Liver (tissue), 9 donors: ENCODE measurements around the gene NCF4. TPM values are rescaled to one million over a fixed set of nuclear protein-coding genes. Genes with fewer than 3 reads are reported as not detected.

Experiments used
- DNase-seq: peaks from one replicate; pipeline ENCODE4 v3.0.0-alpha.2; 2017; ENCODE audit warnings: low spot score
- H3K27ac ChIP-seq, 2 donors: one replicate each; pipeline ENCODE4 v1.7.0; 2013; ENCODE audit warnings: inconsistent platforms in 2 of 2, low read length in 2 of 2, control low read depth in 1 of 2, low read depth in 1 of 2, mild to moderate bottlenecking in 1 of 2
- H3K27me3 ChIP-seq, 4 donors: one replicate each; pipeline versions ENCODE4 v1.6.1 to v1.7.0; 2013; ENCODE audit warnings: low read length in 3 of 4, inconsistent platforms in 1 of 4, mild to moderate bottlenecking in 1 of 4, moderate library complexity in 1 of 4; ENCODE audit not compliant: control insufficient read depth in 4 of 4, insufficient read depth in 4 of 4
- H3K36me3 ChIP-seq, 4 donors: one replicate each; pipeline versions ENCODE4 v1.6.1 to v1.7.0; 2013; ENCODE audit warnings: low read length in 3 of 4, mild to moderate bottlenecking in 3 of 4, low read depth in 1 of 4, moderate library complexity in 1 of 4; ENCODE audit not compliant: control insufficient read depth in 4 of 4, insufficient read depth in 3 of 4
- H3K4me1 ChIP-seq, 4 donors: one replicate each; pipeline versions ENCODE4 v1.6.1 to v1.7.0; 2013; ENCODE audit warnings: low read length in 3 of 4, mild to moderate bottlenecking in 3 of 4, moderate library complexity in 1 of 4; ENCODE audit not compliant: control insufficient read depth in 4 of 4, insufficient read depth in 4 of 4
- H3K4me3 ChIP-seq, 3 donors: one replicate each; pipeline versions ENCODE4 v1.6.1 to v1.7.0; 2013; ENCODE audit warnings: low read length in 3 of 3, control low read depth in 1 of 3, low read depth in 1 of 3, mild to moderate bottlenecking in 1 of 3
- H3K9ac ChIP-seq, 2 donors: one replicate each; pipeline ENCODE4 v1.7.0; 2013; ENCODE audit warnings: low read length in 2 of 2, mild to moderate bottlenecking in 2 of 2, moderate library complexity in 2 of 2, control low read depth in 1 of 2, low read depth in 1 of 2
- H3K9me3 ChIP-seq, 4 donors: one replicate each; pipeline versions ENCODE4 v1.6.1 to v1.7.0; 2013; ENCODE audit warnings: low read length in 3 of 4; ENCODE audit not compliant: control insufficient read depth in 4 of 4
- EGR1 ChIP-seq, 2 donors: IDR thresholded peaks; 2 replicates each; pipeline ENCODE4 v1.6.1; 2016 to 2018; ENCODE audit warnings: antibody characterized with exemption in 2 of 2, low read depth in 2 of 2
- FOXA1 ChIP-seq: IDR thresholded peaks from 2 replicates; pipeline ENCODE4 v1.6.1; 2016; ENCODE audit warnings: antibody characterized with exemption
- FOXA2 ChIP-seq: IDR thresholded peaks from 2 replicates; pipeline ENCODE4 v1.6.1; 2016; ENCODE audit warnings: antibody characterized with exemption
- GABPA ChIP-seq, 2 donors: IDR thresholded peaks in 1 of 2; conservative IDR thresholded peaks in 1 of 2; 2 replicates each; pipeline ENCODE4 v1.6.1; 2016; ENCODE audit warnings: antibody characterized with exemption in 2 of 2, mild to moderate bottlenecking in 1 of 2, moderate library complexity in 1 of 2
- HNF4A ChIP-seq, 2 donors: conservative IDR thresholded peaks; 2 replicates each; pipeline ENCODE4 v1.6.1; 2016; ENCODE audit warnings: antibody characterized with exemption in 2 of 2, mild to moderate bottlenecking in 2 of 2
- HNF4G ChIP-seq: IDR thresholded peaks from 2 replicates; pipeline ENCODE4 v1.6.1; 2016; ENCODE audit warnings: antibody characterized with exemption
- JUND ChIP-seq, 2 donors: IDR thresholded peaks; 2 replicates each; pipeline ENCODE4 v1.6.1; 2016; ENCODE audit warnings: antibody characterized with exemption in 2 of 2
- MAX ChIP-seq: IDR thresholded peaks from 2 replicates; pipeline ENCODE4 v1.6.1; 2016; ENCODE audit warnings: antibody characterized with exemption
- NR2F2 ChIP-seq: IDR thresholded peaks from 2 replicates; pipeline ENCODE4 v1.6.1; 2016; ENCODE audit warnings: antibody characterized with exemption
- RAD21 ChIP-seq, 2 donors: IDR thresholded peaks; 2 replicates each; pipeline ENCODE4 v1.6.1; 2016; ENCODE audit warnings: antibody characterized with exemption in 2 of 2, mild to moderate bottlenecking in 2 of 2
- REST ChIP-seq: IDR thresholded peaks from 2 replicates; pipeline ENCODE4 v1.6.1; 2016; ENCODE audit warnings: antibody characterized with exemption, mild to moderate bottlenecking
- RXRA ChIP-seq, 2 donors: IDR thresholded peaks; 2 replicates each; pipeline ENCODE4 v1.6.1; 2017 to 2018; ENCODE audit warnings: antibody characterized with exemption in 2 of 2, mild to moderate bottlenecking in 1 of 2
- SP1 ChIP-seq: IDR thresholded peaks from 2 replicates; pipeline ENCODE4 v1.6.1; 2018; ENCODE audit warnings: antibody characterized with exemption, mild to moderate bottlenecking
- TAF1 ChIP-seq: conservative IDR thresholded peaks from 2 replicates; pipeline ENCODE4 v1.6.1; 2016; ENCODE audit warnings: antibody characterized with exemption, mild to moderate bottlenecking
- YY1 ChIP-seq: IDR thresholded peaks from 2 replicates; pipeline ENCODE4 v1.6.1; 2016; ENCODE audit warnings: antibody characterized with exemption, mild to moderate bottlenecking
- WGBS: extraction: QIAGEN DNeasy Blood & Tissue Kit; methylation state at CpG from one replicate; pipeline ENCODE4 v1.1.7; 2013; 5-methylcytosine and 5-hydroxymethylcytosine counted together
- polyA plus RNA-seq, 2 donors: library from polyadenylated mRNA; stranded (reverse) in 1 of 2; unstranded in 1 of 2; fragments of 200-250 nt in 1 of 2; fragments of >200 nt in 1 of 2; fragmentation: Nextera tagmentation in 1 of 2; extraction: Ambion mirVana in 1 of 2; gene quantifications; one replicate each; pipeline versions ENCODE4 v1.2.1 to v1.2.3, GENCODE V29; 2013 to 2015
- total RNA-seq, 2 donors: library from RNA; depleted of rRNA; stranded (reverse); fragments of >200 nt; gene quantifications; one replicate each; pipeline ENCODE4 v1.2.3, GENCODE V29; 2014
- TF ChIP-seq, protein P1 (sequence below): IDR thresholded peaks from 2 replicates; pipeline ENCODE4 v1.6.1; 2016; ENCODE audit warnings: antibody characterized with exemption
- TF ChIP-seq, protein P2 (sequence below): fragments of 150-350 bp; IDR thresholded peaks from 2 replicates; pipeline ENCODE4 v1.5.1; 2017; ENCODE audit warnings: improper control_type of control experiment, low read depth, low read length; ENCODE audit not compliant: missing input control
- TF ChIP-seq, protein P3 (sequence below): IDR thresholded peaks from 2 replicates; pipeline ENCODE4 v1.6.1; 2016; ENCODE audit warnings: antibody characterized with exemption
- donor health status: healthy.
- donor health status: healthy.
- donor health status: healthy.
- donor health status: healthy.
- donor health status: healthy.

NCF4 gene
- total and polyA plus RNA-seq, 4 donors: 3.9 to 14.3 (median 5.4) TPM

DNA sequence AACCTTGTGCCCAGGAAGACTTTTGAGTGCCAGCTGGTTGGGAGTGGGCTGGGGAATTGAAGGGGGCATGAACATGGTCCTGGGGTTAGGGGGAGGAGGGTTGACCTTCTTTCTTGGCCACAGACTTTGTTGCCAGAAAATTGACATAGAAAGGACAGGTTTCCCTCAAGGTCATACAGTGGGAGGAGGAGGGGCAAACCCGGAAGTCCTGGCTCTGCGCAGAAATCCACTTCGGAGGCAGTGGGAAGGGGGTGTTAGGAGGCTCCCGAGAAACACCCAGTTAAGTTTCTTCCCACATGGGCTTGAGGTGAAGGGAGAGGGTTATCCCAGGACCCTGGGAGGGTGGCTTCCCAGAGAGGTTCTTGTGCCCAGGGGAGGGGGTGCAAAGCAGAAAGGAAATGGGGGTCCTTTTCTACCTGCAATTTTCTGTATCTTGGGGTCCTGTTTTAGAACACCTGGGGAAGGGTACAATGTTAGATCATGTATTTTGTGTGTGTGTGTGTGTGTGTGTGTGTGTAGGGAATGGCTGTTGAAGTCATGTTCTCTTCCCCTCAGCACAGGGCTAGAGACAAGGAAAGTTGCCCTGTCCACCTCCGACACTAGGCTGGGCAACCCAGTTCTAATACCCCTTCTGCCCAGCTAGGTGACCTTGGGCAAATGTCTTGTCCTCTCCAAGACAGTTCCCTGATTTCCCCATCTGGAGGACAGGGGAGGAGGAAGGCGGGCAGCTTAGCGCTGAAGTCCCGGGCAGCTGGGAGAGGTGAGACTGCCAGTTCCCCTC is 45.1 kb upstream of the NCF4 start:
- TF ChIP-seq EGR1 (IDR thresholded peaks at IDR 0.05; ENCODE audit: low read depth in 2 of 2) (no peak), FOXA1 (no peak), JUND (IDR thresholded peaks at IDR 0.05) (no peak)
- TF ChIP-seq, protein P1, sequence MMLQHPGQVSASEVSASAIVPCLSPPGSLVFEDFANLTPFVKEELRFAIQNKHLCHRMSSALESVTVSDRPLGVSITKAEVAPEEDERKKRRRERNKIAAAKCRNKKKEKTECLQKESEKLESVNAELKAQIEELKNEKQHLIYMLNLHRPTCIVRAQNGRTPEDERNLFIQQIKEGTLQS: no peak
- H3K4me1 ChIP-seq: peaks cover 0 to 10% (median 5%) of the 10 kb centered on the region in 4 donors
- H3K4me3 ChIP-seq: no peak overlapping the region
- no peaks in the 10 kb centered on the region for H3K9me3 ChIP-seq
- no peak overlapping the region for H3K9ac ChIP-seq
- WGBS: 28% methylated on average over 8 of the region's 8 CpGs
- H3K27ac ChIP-seq: no peak overlapping the region
- no peak for DNase-seq
- H3K27me3 ChIP-seq: peaks cover 0 to 27% (median 10%) of the 10 kb centered on the region in 4 donors
- H3K36me3 ChIP-seq: no peaks in the 10 kb centered on the region

DNA sequence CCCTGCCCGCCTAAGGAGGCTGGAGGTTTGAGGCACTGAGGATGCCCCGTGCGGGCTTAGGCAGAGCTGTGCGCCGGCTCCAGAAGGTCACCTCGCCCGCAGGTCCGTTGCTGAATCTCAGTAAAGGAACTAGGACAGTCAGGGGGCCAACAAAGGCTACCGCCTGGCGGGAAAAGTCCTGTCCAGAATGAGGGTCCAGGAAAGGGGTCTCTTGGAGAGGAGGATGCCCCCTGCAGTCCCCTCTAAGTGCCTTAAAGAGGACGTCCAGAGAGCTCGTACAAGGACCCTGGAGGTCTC is 44.5 kb upstream of the NCF4 start:
- WGBS: 3% methylated on average over 12 of the region's 12 CpGs
- H3K9me3 ChIP-seq: no peaks in the 10 kb centered on the region
- TF ChIP-seq, protein P1: no peak
- TF ChIP-seq, protein P2, sequence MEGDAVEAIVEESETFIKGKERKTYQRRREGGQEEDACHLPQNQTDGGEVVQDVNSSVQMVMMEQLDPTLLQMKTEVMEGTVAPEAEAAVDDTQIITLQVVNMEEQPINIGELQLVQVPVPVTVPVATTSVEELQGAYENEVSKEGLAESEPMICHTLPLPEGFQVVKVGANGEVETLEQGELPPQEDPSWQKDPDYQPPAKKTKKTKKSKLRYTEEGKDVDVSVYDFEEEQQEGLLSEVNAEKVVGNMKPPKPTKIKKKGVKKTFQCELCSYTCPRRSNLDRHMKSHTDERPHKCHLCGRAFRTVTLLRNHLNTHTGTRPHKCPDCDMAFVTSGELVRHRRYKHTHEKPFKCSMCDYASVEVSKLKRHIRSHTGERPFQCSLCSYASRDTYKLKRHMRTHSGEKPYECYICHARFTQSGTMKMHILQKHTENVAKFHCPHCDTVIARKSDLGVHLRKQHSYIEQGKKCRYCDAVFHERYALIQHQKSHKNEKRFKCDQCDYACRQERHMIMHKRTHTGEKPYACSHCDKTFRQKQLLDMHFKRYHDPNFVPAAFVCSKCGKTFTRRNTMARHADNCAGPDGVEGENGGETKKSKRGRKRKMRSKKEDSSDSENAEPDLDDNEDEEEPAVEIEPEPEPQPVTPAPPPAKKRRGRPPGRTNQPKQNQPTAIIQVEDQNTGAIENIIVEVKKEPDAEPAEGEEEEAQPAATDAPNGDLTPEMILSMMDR: no peak
- TF ChIP-seq EGR1 (IDR thresholded peaks at IDR 0.05; ENCODE audit: low read depth in 2 of 2): no peak
- TF ChIP-seq FOXA1: no peak
- no peak for TF ChIP-seq FOXA2
- no peak for TF ChIP-seq RAD21 (IDR thresholded peaks at IDR 0.05)
- TF ChIP-seq NR2F2: no peak
- TF ChIP-seq, protein P3, sequence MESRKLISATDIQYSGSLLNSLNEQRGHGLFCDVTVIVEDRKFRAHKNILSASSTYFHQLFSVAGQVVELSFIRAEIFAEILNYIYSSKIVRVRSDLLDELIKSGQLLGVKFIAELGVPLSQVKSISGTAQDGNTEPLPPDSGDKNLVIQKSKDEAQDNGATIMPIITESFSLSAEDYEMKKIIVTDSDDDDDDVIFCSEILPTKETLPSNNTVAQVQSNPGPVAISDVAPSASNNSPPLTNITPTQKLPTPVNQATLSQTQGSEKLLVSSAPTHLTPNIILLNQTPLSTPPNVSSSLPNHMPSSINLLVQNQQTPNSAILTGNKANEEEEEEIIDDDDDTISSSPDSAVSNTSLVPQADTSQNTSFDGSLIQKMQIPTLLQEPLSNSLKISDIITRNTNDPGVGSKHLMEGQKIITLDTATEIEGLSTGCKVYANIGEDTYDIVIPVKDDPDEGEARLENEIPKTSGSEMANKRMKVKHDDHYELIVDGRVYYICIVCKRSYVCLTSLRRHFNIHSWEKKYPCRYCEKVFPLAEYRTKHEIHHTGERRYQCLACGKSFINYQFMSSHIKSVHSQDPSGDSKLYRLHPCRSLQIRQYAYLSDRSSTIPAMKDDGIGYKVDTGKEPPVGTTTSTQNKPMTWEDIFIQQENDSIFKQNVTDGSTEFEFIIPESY: no peak
- no peak for TF ChIP-seq REST
- TF ChIP-seq MAX: no peak
- TF ChIP-seq YY1: no peak
- no peak for TF ChIP-seq RXRA (IDR thresholded peaks at IDR 0.05)
- no peak for TF ChIP-seq GABPA (IDR thresholded peaks at IDR 0.05 in 1 of 2, conservative IDR thresholded peaks at IDR 0.05 in 1 of 2)
- TF ChIP-seq JUND (IDR thresholded peaks at IDR 0.05): no peak
- no peak for TF ChIP-seq HNF4A (conservative IDR thresholded peaks at IDR 0.05)
- no peak for TF ChIP-seq TAF1
- no peak for TF ChIP-seq HNF4G
- no peak for TF ChIP-seq SP1
- no peak overlapping the region for H3K9ac ChIP-seq
- DNase-seq: no peak
- peaks cover 0 to 10% (median 5%) of the 10 kb centered on the region in 4 donors for H3K4me1 ChIP-seq
- peaks cover 0 to 27% (median 11%) of the 10 kb centered on the region in 4 donors for H3K27me3 ChIP-seq
- peak overlapping the region in 1 of 3 donors; percentile 18 for H3K4me3 ChIP-seq
- no peak overlapping the region for H3K27ac ChIP-seq
- no peaks in the 10 kb centered on the region for H3K36me3 ChIP-seq
